NCI-H1092 (cell line): Measurements from ENCODE around the gene LCE1A.

Source experiments
- DNase-seq: peaks from one replicate; lab custom pipeline; 2025; lab: John Stamatoyannopoulos, UW

LCE1A gene

DNA sequence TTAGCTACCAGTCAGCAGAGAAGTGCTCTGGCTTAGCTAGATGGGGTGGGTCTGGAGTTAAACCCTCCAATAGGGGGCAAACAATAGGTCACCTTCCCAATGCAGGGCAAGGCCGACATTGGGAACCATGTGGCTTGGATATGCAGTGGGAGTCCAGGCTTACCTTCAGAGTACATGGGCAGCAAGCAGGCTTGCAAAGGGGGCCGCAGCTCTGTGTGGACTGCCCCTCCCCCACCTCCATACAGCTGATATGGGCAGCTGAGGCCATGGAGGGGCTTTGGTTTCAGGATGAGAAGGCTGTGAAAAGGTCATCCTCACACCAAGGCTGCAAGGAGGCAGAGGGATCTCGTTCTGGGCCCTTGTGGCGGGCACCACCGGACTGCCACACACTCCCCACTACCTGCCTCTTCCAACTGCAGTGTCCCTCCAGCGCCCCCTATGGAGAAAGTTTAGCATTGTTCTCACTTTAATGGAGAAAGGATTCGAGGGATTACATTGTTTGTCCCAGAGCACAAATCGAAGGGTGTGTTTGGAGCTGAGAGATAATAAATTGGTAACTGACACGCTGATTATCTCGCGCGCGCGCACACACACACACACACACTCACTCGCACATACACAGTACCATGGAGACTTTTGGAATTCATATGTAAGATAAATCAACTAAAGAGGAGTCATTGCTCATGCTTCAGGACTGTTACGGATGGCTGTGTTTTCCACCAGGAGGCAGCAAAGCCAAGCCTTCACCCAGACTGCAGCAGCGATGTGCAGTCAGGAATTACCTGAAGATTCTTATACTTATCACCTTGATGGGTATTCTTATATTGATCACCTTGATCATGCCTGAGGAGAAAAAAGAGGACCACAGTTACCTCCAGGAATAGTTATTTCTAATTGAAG is 43.8 kb downstream of the LCE1A start:
- DNase-seq: no peak

GRCh38 chr1:152871731-152872126 is 44.5 kb downstream of the LCE1A start:
- DNase-seq: no peak

GRCh38 chr1:152873495-152873894 is 46.2 kb downstream of the LCE1A start:
- no peak for DNase-seq

GRCh38 chr1:152876827-152877226 is 49.6 kb downstream of the LCE1A start:
- DNase-seq: no peak
